Uterus (tissue), 2 donors: ENCODE results near the gene DCTN3.

ENCODE experiments used
- CTCF ChIP-seq, 4 experiments: fragments of 200-600 bp in 2 of 4; fragments of 450-650 bp in 2 of 4; sonication (generic) in 2 of 4; IDR thresholded peaks; one replicate each; pipeline ENCODE4 v1.5.1; 2016 to 2019; ENCODE audit warnings: antibody characterized with exemption in 4 of 4, mild to moderate bottlenecking in 2 of 4, moderate library complexity in 1 of 4
- POLR2A ChIP-seq, 2 donors: fragments of 450-650 bp; IDR thresholded peaks; one replicate each; pipeline ENCODE4 v1.6.1; 2016; ENCODE audit warnings: antibody characterized with exemption in 2 of 2, mild to moderate bottlenecking in 1 of 2, moderate library complexity in 1 of 2

- TF ChIP-seq CTCF (IDR thresholded peaks at IDR 0.05): no peak
- no peak for TF ChIP-seq POLR2A (IDR thresholded peaks at IDR 0.05)
Observed at GRCh38 chr9:34662526-34663302, 42.4 kb upstream of the DCTN3 start, which contains the start of gene CCL27.
